Measurements from ENCODE around the gene LTC4S.

LTC4S gene

GRCh38 chr5:179762079-179762780 is 31.6 kb upstream of the LTC4S start:
- Histone ChIP-seq H3K4me3 (ENCODE audit: insufficient read depth, low read depth, low read length) (no peak overlapping the region), H3K9me3 (ENCODE audit: control insufficient read depth, low read length) (no peaks in the 10 kb centered on the region), H3K27me3 (ENCODE audit: control insufficient read depth, insufficient read depth, low read length, poor library complexity, severe bottlenecking) (no peaks in the 10 kb centered on the region), H3K4me1 (ENCODE audit: control insufficient read depth, insufficient read depth, low read length) (peaks cover 5% of the 10 kb centered on the region), H3K27ac (ENCODE audit: insufficient read depth, low read depth, low read length, poor library complexity, severe bottlenecking) (no peak overlapping the region), H3K36me3 (ENCODE audit: control insufficient read depth, insufficient read depth, low read length) (peaks cover 20% of the 10 kb centered on the region)
- WGBS, 2 experiments, result 81 to 84% methylated on average over 10 of the region's 10 CpGs

- H3K36me3 ChIP-seq (ENCODE audit: control insufficient read depth, insufficient read depth, low read length), result peaks cover 20% of the 10 kb centered on the region
- no peaks in the 10 kb centered on the region for H3K9me3 ChIP-seq (ENCODE audit: control insufficient read depth, low read length)
- no peak overlapping the region for H3K4me3 ChIP-seq (ENCODE audit: insufficient read depth, low read depth, low read length)
- H3K4me1 ChIP-seq (ENCODE audit: control insufficient read depth, insufficient read depth, low read length), result peaks cover 5% of the 10 kb centered on the region
- H3K27me3 ChIP-seq (ENCODE audit: control insufficient read depth, insufficient read depth, low read length, poor library complexity, severe bottlenecking), result no peaks in the 10 kb centered on the region
- WGBS, 2 experiments, result 75 to 85% methylated on average over 3 of the region's 3 CpGs
- H3K27ac ChIP-seq (ENCODE audit: insufficient read depth, low read depth, low read length, poor library complexity, severe bottlenecking), result no peak overlapping the region
Observed at GRCh38 chr5:179762781-179763176, 31.0 kb upstream of the LTC4S start.

GRCh38 chr5:179763215-179763945 is 30.4 kb upstream of the LTC4S start:
- WGBS, 2 experiments, result 48 to 57% methylated on average over 9 to 10 of the region's 10 CpGs

GRCh38 chr5:179764056-179764455 is 29.7 kb upstream of the LTC4S start:
- no peak overlapping the region for H3K27ac ChIP-seq (ENCODE audit: insufficient read depth, low read depth, low read length, poor library complexity, severe bottlenecking)
- peaks cover 24% of the 10 kb centered on the region for H3K36me3 ChIP-seq (ENCODE audit: control insufficient read depth, insufficient read depth, low read length)
- H3K27me3 ChIP-seq (ENCODE audit: control insufficient read depth, insufficient read depth, low read length, poor library complexity, severe bottlenecking), result no peaks in the 10 kb centered on the region
- 83% methylated on average over 8 of the region's 8 CpGs for WGBS, 2 experiments
- no peaks in the 10 kb centered on the region for H3K9me3 ChIP-seq (ENCODE audit: control insufficient read depth, low read length)
- H3K4me3 ChIP-seq (ENCODE audit: insufficient read depth, low read depth, low read length), result no peak overlapping the region
- peaks cover 5% of the 10 kb centered on the region for H3K4me1 ChIP-seq (ENCODE audit: control insufficient read depth, insufficient read depth, low read length)

More at GRCh38 chr5:179763215-179763945, 30.4 kb upstream of the LTC4S start:
- Histone ChIP-seq H3K36me3 (ENCODE audit: control insufficient read depth, insufficient read depth, low read length) (peaks cover 20% of the 10 kb centered on the region), H3K4me3 (ENCODE audit: insufficient read depth, low read depth, low read length) (no peak overlapping the region), H3K27me3 (ENCODE audit: control insufficient read depth, insufficient read depth, low read length, poor library complexity, severe bottlenecking) (no peaks in the 10 kb centered on the region), H3K9me3 (ENCODE audit: control insufficient read depth, low read length) (no peaks in the 10 kb centered on the region), H3K27ac (ENCODE audit: insufficient read depth, low read depth, low read length, poor library complexity, severe bottlenecking) (no peak overlapping the region), H3K4me1 (ENCODE audit: control insufficient read depth, insufficient read depth, low read length) (peaks cover 5% of the 10 kb centered on the region)

GRCh38 chr5:179765400-179765799 is 28.4 kb upstream of the LTC4S start:
- no peak overlapping the region for H3K27ac ChIP-seq (ENCODE audit: insufficient read depth, low read depth, low read length, poor library complexity, severe bottlenecking)
- H3K27me3 ChIP-seq (ENCODE audit: control insufficient read depth, insufficient read depth, low read length, poor library complexity, severe bottlenecking), result no peaks in the 10 kb centered on the region
- H3K4me3 ChIP-seq (ENCODE audit: insufficient read depth, low read depth, low read length), result no peak overlapping the region
- H3K4me1 ChIP-seq (ENCODE audit: control insufficient read depth, insufficient read depth, low read length), result peaks cover 5% of the 10 kb centered on the region
- H3K36me3 ChIP-seq (ENCODE audit: control insufficient read depth, insufficient read depth, low read length), result peaks cover 37% of the 10 kb centered on the region
- 93% methylated on average over 13 of the region's 13 CpGs for WGBS, 2 experiments
- no peaks in the 10 kb centered on the region for H3K9me3 ChIP-seq (ENCODE audit: control insufficient read depth, low read length)

GRCh38 chr5:179766021-179766725 is 27.6 kb upstream of the LTC4S start:
- 93 to 94% methylated on average over 20 of the region's 20 CpGs for WGBS, 2 experiments
- Histone ChIP-seq H3K27ac (ENCODE audit: insufficient read depth, low read depth, low read length, poor library complexity, severe bottlenecking) (no peak overlapping the region), H3K4me1 (ENCODE audit: control insufficient read depth, insufficient read depth, low read length) (peaks cover 5% of the 10 kb centered on the region), H3K36me3 (ENCODE audit: control insufficient read depth, insufficient read depth, low read length) (peaks cover 40% of the 10 kb centered on the region), H3K9me3 (ENCODE audit: control insufficient read depth, low read length) (no peaks in the 10 kb centered on the region), H3K4me3 (ENCODE audit: insufficient read depth, low read depth, low read length) (no peak overlapping the region), H3K27me3 (ENCODE audit: control insufficient read depth, insufficient read depth, low read length, poor library complexity, severe bottlenecking) (no peaks in the 10 kb centered on the region)

- Histone ChIP-seq H3K4me1 (ENCODE audit: control insufficient read depth, insufficient read depth, low read length) (peaks cover 5% of the 10 kb centered on the region), H3K27me3 (ENCODE audit: control insufficient read depth, insufficient read depth, low read length, poor library complexity, severe bottlenecking) (no peaks in the 10 kb centered on the region), H3K9me3 (ENCODE audit: control insufficient read depth, low read length) (no peaks in the 10 kb centered on the region), H3K27ac (ENCODE audit: insufficient read depth, low read depth, low read length, poor library complexity, severe bottlenecking) (no peak overlapping the region), H3K36me3 (ENCODE audit: control insufficient read depth, insufficient read depth, low read length) (peaks cover 47% of the 10 kb centered on the region), H3K4me3 (ENCODE audit: insufficient read depth, low read depth, low read length) (no peak overlapping the region)
- 92 to 93% methylated on average over 12 of the region's 12 CpGs for WGBS, 2 experiments
Observed at GRCh38 chr5:179766726-179767455, 26.9 kb upstream of the LTC4S start.

- Histone ChIP-seq H3K9me3 (ENCODE audit: control insufficient read depth, low read length) (no peaks in the 10 kb centered on the region), H3K27me3 (ENCODE audit: control insufficient read depth, insufficient read depth, low read length, poor library complexity, severe bottlenecking) (no peaks in the 10 kb centered on the region), H3K36me3 (ENCODE audit: control insufficient read depth, insufficient read depth, low read length) (peaks cover 55% of the 10 kb centered on the region), H3K4me3 (ENCODE audit: insufficient read depth, low read depth, low read length) (no peak overlapping the region), H3K27ac (ENCODE audit: insufficient read depth, low read depth, low read length, poor library complexity, severe bottlenecking) (no peak overlapping the region), H3K4me1 (ENCODE audit: control insufficient read depth, insufficient read depth, low read length) (peaks cover 5% of the 10 kb centered on the region)
- WGBS, 2 experiments, result 91 to 92% methylated on average over 8 to 9 of the region's 9 CpGs
Observed at GRCh38 chr5:179767496-179768100, 26.2 kb upstream of the LTC4S start.

- no peak overlapping the region for H3K27ac ChIP-seq (ENCODE audit: insufficient read depth, low read depth, low read length, poor library complexity, severe bottlenecking)
- peaks cover 62% of the 10 kb centered on the region for H3K36me3 ChIP-seq (ENCODE audit: control insufficient read depth, insufficient read depth, low read length)
- peaks cover 2% of the 10 kb centered on the region for H3K4me1 ChIP-seq (ENCODE audit: control insufficient read depth, insufficient read depth, low read length)
- no peak overlapping the region for H3K4me3 ChIP-seq (ENCODE audit: insufficient read depth, low read depth, low read length)
- WGBS, 2 experiments, result 92 to 94% methylated on average over 18 of the region's 18 CpGs
- H3K27me3 ChIP-seq (ENCODE audit: control insufficient read depth, insufficient read depth, low read length, poor library complexity, severe bottlenecking), result no peaks in the 10 kb centered on the region
- H3K9me3 ChIP-seq (ENCODE audit: control insufficient read depth, low read length), result no peaks in the 10 kb centered on the region
Observed at GRCh38 chr5:179768326-179769085, 25.3 kb upstream of the LTC4S start.

All from ectodermal cell (in vitro differentiated cells).